Thoracic aorta (tissue), 2 donors: ENCODE measurements around the gene TM9SF1. TPM values are rescaled to one million over a fixed set of nuclear protein-coding genes. Genes with fewer than 3 reads are reported as not detected.

Source experiments
- ATAC-seq: fragments of 150-250 bp; one replicate; pipeline ENCODE4 v1.8.0; 2017; ENCODE audit warnings: low read depth; ENCODE audit not compliant: insufficient number of reproducible peaks, low FRiP score
- DNase-seq: peaks from one replicate; pipeline ENCODE4 v3.0.0-alpha.2; 2020; ENCODE audit warnings: low spot score
- H3K27ac ChIP-seq, 2 donors: fragments of 200-600 bp; sonication (generic); 1 replicate in 1 of 2; 2 replicates in 1 of 2; pipeline ENCODE4 v1.5.1; 2016; ENCODE audit warnings: mild to moderate bottlenecking in 2 of 2, moderate library complexity in 2 of 2
- H3K27me3 ChIP-seq: fragments of 200-600 bp; sonication (generic); replicated peaks from 2 replicates; pipeline ENCODE4 v1.6.0; 2016; ENCODE audit warnings: mild to moderate bottlenecking; ENCODE audit not compliant: insufficient read depth
- H3K36me3 ChIP-seq: fragments of 200-600 bp; sonication (generic); one replicate; pipeline ENCODE4 v1.5.1; 2016
- H3K4me1 ChIP-seq, 2 donors: fragments of 200-600 bp; sonication (generic); 1 replicate in 1 of 2; 2 replicates in 1 of 2; pipeline versions ENCODE4 v1.5.1 to v1.6.0; 2016; ENCODE audit warnings: low read depth in 2 of 2, mild to moderate bottlenecking in 1 of 2; ENCODE audit not compliant: control insufficient read depth in 1 of 2
- H3K4me3 ChIP-seq: fragments of 200-600 bp; sonication (generic); 2 replicates; pipeline ENCODE4 v1.5.1; 2016; ENCODE audit warnings: mild to moderate bottlenecking
- H3K9me3 ChIP-seq: fragments of 200-600 bp; sonication (generic); 2 replicates; pipeline ENCODE4 v1.5.1; 2016
- total RNA-seq, 2 donors: library from RNA; depleted of rRNA; stranded (reverse); fragments of >200 nt; gene quantifications; one replicate each; pipeline versions ENCODE4 v1.1.0 to v1.2.3, GENCODE V29; 2016
- TF ChIP-seq, protein P1 (sequence below): fragments of 200-600 bp; sonication (generic); IDR thresholded peaks from one replicate; pipeline ENCODE4 v1.5.1; 2019; ENCODE audit warnings: antibody characterized with exemption

Gene TM9SF1
- total RNA-seq, 2 donors from 2014 or later: 51.8 to 81.9 TPM

DNA sequence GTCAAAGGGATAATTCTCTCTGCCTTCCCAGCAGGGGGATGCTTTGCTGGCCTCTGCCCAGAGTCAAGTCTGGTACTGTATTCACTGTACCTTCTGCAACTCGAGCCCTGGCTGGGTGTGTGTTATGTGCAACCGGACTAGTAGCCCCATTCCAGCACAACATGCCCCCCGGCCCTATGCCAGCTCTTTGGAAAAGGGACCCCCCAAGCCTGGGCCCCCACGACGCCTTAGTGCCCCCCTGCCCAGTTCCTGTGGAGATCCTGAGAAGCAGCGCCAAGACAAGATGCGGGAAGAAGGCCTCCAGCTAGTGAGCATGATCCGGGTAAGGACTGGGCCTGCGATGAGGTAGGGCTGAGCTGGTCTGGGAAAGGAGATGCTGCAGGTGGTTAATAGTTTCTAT, 44.7 kb downstream of the TM9SF1 start:
- Histone ChIP-seq H3K9me3 (no peaks in the 10 kb centered on the region), H3K36me3 (peaks cover 40% of the 10 kb centered on the region), H3K4me1 (peaks cover 11 to 23% of the 10 kb centered on the region in 2 donors), H3K27ac (no peak overlapping the region), H3K4me3 (no peak overlapping the region), H3K27me3 (no peaks in the 10 kb centered on the region)
- TF ChIP-seq, protein P1, sequence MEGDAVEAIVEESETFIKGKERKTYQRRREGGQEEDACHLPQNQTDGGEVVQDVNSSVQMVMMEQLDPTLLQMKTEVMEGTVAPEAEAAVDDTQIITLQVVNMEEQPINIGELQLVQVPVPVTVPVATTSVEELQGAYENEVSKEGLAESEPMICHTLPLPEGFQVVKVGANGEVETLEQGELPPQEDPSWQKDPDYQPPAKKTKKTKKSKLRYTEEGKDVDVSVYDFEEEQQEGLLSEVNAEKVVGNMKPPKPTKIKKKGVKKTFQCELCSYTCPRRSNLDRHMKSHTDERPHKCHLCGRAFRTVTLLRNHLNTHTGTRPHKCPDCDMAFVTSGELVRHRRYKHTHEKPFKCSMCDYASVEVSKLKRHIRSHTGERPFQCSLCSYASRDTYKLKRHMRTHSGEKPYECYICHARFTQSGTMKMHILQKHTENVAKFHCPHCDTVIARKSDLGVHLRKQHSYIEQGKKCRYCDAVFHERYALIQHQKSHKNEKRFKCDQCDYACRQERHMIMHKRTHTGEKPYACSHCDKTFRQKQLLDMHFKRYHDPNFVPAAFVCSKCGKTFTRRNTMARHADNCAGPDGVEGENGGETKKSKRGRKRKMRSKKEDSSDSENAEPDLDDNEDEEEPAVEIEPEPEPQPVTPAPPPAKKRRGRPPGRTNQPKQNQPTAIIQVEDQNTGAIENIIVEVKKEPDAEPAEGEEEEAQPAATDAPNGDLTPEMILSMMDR: no peak
- ATAC-seq: no peak
- DNase-seq: no peak

DNA sequence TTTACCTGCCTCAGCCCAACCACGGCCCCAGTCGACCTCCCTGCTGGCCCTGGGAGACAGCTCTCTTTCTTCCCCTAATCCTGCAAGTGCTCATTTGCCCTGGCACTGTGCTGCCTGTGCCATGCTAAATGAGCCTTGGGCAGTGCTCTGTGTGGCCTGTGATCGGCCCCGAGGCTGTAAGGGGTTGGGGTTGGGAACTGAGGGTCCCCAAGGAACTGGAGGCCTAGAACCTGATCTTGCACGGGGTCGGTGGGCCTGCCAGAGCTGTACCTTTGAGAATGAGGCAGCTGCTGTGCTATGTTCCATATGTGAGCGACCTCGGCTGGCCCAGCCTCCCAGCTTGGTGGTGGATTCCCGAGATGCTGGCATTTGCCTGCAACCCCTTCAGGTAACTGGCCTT, 45.2 kb downstream of the TM9SF1 start:
- Histone ChIP-seq H3K27ac (no peak overlapping the region), H3K9me3 (no peaks in the 10 kb centered on the region), H3K27me3 (no peaks in the 10 kb centered on the region), H3K4me1 (peaks cover 13 to 28% of the 10 kb centered on the region in 2 donors), H3K4me3 (no peak overlapping the region), H3K36me3 (peaks cover 35% of the 10 kb centered on the region)
- TF ChIP-seq, protein P1: no peak
- no peak for DNase-seq
- ATAC-seq: no peak

DNA sequence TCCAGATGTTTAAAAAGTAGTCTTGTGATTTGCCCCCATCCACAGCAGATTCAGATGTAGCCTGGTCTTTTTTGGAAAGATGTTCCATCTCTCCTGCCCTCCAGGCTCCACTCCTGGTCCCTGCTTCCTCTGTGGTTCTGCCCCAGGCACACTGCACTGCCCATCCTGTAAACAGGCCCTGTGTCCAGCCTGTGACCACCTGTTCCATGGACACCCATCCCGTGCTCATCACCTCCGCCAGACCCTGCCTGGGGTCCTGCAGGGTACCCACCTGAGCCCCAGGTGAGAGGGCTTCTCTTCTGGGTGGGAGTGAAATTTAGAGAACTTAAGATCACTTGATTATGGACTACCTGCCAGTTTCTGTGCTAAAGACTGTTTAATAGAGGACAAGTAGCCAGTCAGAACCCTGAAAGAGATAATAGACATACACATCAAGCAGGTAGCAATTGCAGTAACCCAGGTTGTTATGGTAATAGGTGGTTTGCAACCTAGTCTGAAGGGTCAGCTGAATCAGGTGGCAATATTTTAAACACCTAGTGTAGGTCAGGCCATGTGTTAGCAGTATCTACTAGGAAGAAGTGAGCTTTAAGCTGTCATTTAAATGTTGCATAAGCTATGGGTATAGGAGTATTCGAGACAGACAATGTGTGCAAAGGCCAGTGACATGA, 45.8 kb downstream of the TM9SF1 start:
- peaks cover 13 to 30% of the 10 kb centered on the region in 2 donors for H3K4me1 ChIP-seq
- no peaks in the 10 kb centered on the region for H3K27me3 ChIP-seq
- TF ChIP-seq, protein P1: no peak
- H3K27ac ChIP-seq: no peak overlapping the region
- H3K36me3 ChIP-seq: peaks cover 30% of the 10 kb centered on the region
- no peak overlapping the region for H3K4me3 ChIP-seq
- DNase-seq: no peak
- no peaks in the 10 kb centered on the region for H3K9me3 ChIP-seq
- no peak for ATAC-seq

DNA sequence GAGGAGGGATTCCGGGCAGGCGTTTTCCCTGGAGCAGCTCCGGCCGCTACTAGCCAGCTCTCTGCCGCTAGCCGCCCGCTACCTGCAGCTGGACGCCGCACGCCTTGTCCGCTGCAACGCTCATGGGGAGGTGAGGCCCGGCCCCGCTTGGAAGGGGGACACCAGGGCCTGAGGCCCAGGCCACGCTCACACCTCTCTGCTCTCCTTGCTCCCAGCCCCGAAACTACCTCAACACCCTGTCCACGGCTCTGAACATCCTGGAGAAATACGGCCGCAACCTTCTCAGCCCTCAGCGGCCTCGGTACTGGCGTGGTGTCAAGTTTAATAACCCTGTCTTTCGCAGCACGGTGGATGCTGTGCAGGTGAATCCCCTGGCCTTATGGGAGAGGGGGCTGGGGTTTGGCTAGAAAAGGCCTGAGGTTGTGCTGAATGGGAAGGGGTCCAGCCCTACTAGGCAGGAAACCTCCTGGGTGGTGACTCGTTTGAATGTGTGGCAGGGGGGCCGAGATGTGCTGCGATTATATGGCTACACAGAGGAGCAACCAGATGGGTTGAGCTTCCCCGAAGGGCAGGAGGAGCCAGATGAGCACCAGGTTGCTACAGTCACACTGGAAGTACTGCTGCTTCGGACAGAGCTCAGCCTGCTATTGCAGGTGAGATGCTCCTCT, 47.3 kb downstream of the TM9SF1 start:
- Histone ChIP-seq H3K4me1 (peaks cover 13 to 30% of the 10 kb centered on the region in 2 donors), H3K27ac (peak overlapping the region; percentile 87 to 88), H3K27me3 (no peaks in the 10 kb centered on the region), H3K9me3 (no peaks in the 10 kb centered on the region), H3K36me3 (peaks cover 26% of the 10 kb centered on the region), H3K4me3 (peak overlapping the region; percentile 92)
- TF ChIP-seq, protein P1: no peak
- DNase-seq (no peak), ATAC-seq (no peak)

DNA sequence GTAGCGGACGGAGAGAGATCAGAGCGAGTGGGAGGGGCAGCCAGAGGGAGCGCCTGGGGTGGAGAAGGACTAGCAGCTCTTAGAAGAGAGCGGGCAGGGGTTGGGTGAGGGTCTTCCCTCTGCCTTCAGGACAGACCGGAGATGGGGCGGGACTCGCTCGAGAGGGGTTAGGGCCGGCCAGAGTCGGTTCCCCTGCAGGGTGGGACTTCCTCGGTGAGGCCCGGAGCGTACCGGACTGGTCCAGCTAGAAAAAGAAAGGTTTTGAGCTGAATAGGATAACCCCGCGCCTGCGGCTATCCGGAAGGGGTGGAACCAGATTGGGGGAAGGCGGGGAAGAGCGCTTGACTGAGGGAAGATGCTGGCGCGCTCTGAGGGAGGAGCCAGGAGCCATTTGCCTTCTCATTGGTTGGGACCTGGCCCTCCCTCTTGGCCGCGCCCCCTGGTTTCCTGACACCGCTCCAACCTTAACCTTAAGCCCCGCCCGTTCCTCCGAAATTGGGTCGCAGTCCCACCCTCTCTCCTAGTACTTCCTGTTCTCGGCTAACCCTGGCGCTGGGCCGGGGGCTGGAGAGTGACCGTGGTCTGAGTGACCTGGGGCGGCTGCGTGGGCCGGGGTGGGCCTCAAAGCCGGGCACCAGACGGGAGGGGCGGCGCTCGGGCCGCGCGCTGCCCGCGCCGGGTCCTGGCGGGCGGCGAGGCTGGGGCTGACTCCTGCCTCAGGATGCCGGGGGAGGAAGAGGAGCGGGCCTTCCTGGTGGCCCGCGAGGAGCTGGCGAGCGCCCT, 48.1 kb downstream of the TM9SF1 start, which contains the start of gene RNF31:
RNF31 (plus strand) TSS at position 521 of the 783 bp plus-strand sequence; CDS start at position 722, 201 bp downstream.
- Histone ChIP-seq H3K9me3 (no peaks in the 10 kb centered on the region), H3K27ac (peak within 1 kb of the TSS; percentile 87 to 88), H3K36me3 (peaks cover 26% of the 10 kb centered on the region), H3K4me3 (peak within 1 kb of the TSS; percentile 92), H3K27me3 (no peaks in the 10 kb centered on the region), H3K4me1 (peaks cover 14 to 33% of the 10 kb centered on the region in 2 donors)
- DNase-seq (peak; percentile 96), ATAC-seq (peak; percentile 91)
- TF ChIP-seq, protein P1: no peak
